ENCODE data around the gene MT3.
"Not testable (repeated sequence)": the region's sequence is repeated elsewhere in the genome, so short reads cannot be mapped to it uniquely, and the experiment has no call there.

The MT3 gene

GRCh38 chr16:56610017-56610608 is 20.8 kb downstream of the MT3 start:
- peak; percentile 79 for DNase-seq (ENCODE audit: low read depth)

GRCh38 chr16:56610609-56611111 is 21.3 kb downstream of the MT3 start:
- no peak for DNase-seq (ENCODE audit: low read depth)

- no peak for DNase-seq (ENCODE audit: low read depth)
These were observed 22.0 kb downstream of the MT3 start for GRCh38 chr16:56611281-56611833.

GRCh38 chr16:56613706-56614105 is 24.4 kb downstream of the MT3 start:
- no peak for DNase-seq (ENCODE audit: low read depth)

GRCh38 chr16:56614549-56614991 is 25.2 kb downstream of the MT3 start:
- no peak for DNase-seq (ENCODE audit: low read depth)

- DNase-seq (ENCODE audit: low read depth) = no peak
These were observed 26.0 kb downstream of the MT3 start for GRCh38 chr16:56615353-56615752.

- DNase-seq (ENCODE audit: low read depth) = no peak
These were observed 27.4 kb downstream of the MT3 start for GRCh38 chr16:56616608-56617211.

- no peak for DNase-seq (ENCODE audit: low read depth)
These were observed 28.1 kb downstream of the MT3 start for GRCh38 chr16:56617212-56618085.

GRCh38 chr16:56618138-56618537 is 28.8 kb downstream of the MT3 start:
- DNase-seq (ENCODE audit: low read depth) = no peak

- DNase-seq (ENCODE audit: low read depth) = no peak
These were observed 31.1 kb downstream of the MT3 start for GRCh38 chr16:56620339-56620897.

- not testable (repeated sequence) for DNase-seq (ENCODE audit: low read depth)
These were observed 32.5 kb downstream of the MT3 start for GRCh38 chr16:56621665-56622445.

GRCh38 chr16:56623184-56623583 is 33.9 kb downstream of the MT3 start:
- DNase-seq (ENCODE audit: low read depth) = not testable (repeated sequence)

GRCh38 chr16:56623637-56624036 is 34.3 kb downstream of the MT3 start:
- no peak for DNase-seq (ENCODE audit: low read depth)

GRCh38 chr16:56625140-56625942 is 36.0 kb downstream of the MT3 start, which contains the start of gene MT1E:
Gene MT1E, plus strand, starts transcription at chr16:56625781. Its CDS starts 71 bp downstream, at chr16:56625852.
- no peak for DNase-seq (ENCODE audit: low read depth)

GRCh38 chr16:56625943-56626654 is 36.8 kb downstream of the MT3 start:
- peak; percentile 84 for DNase-seq (ENCODE audit: low read depth)

- no peak for DNase-seq (ENCODE audit: low read depth)
These were observed 37.4 kb downstream of the MT3 start for GRCh38 chr16:56626685-56627084.

- DNase-seq (ENCODE audit: low read depth) = no peak
These were observed 39.4 kb downstream of the MT3 start for GRCh38 chr16:56628486-56629350.

- DNase-seq (ENCODE audit: low read depth) = no peak
These were observed 40.2 kb downstream of the MT3 start for GRCh38 chr16:56629531-56629930.

GRCh38 chr16:56630134-56630533 is 40.8 kb downstream of the MT3 start:
- DNase-seq (ENCODE audit: low read depth) = no peak
